Measurements from ENCODE around the gene CDH13.
"Not testable (repeated sequence)": the region's sequence is repeated elsewhere in the genome, so short reads cannot be mapped to it uniquely, and the experiment has no call there.

The CDH13 gene

GRCh38 chr16:82899731-82900450, 273.1 kb downstream of the CDH13 start:
- Mint-ChIP-seq H3K27ac (no peak overlapping the region), H3K4me1 (ENCODE audit: low read depth) (no peaks in the 10 kb centered on the region), H3K9me3 (no peaks in the 10 kb centered on the region), H3K36me3 (ENCODE audit: low read depth) (no peaks in the 10 kb centered on the region), H3K27me3 (ENCODE audit: low read depth) (no peaks in the 10 kb centered on the region), H3K4me3 (no peak overlapping the region)

- Mint-ChIP-seq H3K27ac (no peak overlapping the region), H3K36me3 (ENCODE audit: low read depth) (no peaks in the 10 kb centered on the region), H3K4me3 (no peak overlapping the region)
Observed at GRCh38 chr16:82900559-82900958, 273.8 kb downstream of the CDH13 start.

GRCh38 chr16:82911925-82912324, 285.2 kb downstream of the CDH13 start:
- Mint-ChIP-seq H3K36me3 (ENCODE audit: low read depth) (no peaks in the 10 kb centered on the region), H3K27me3 (ENCODE audit: low read depth) (peaks cover 9% of the 10 kb centered on the region), H3K4me3 (no peak overlapping the region), H3K4me1 (ENCODE audit: low read depth) (no peaks in the 10 kb centered on the region), H3K9me3 (peaks cover 17% of the 10 kb centered on the region), H3K27ac (no peak overlapping the region)

More at GRCh38 chr16:82900559-82900958, 273.8 kb downstream of the CDH13 start:
- Mint-ChIP-seq H3K27me3 (ENCODE audit: low read depth) (no peaks in the 10 kb centered on the region), H3K4me1 (ENCODE audit: low read depth) (no peaks in the 10 kb centered on the region), H3K9me3 (no peaks in the 10 kb centered on the region)

GRCh38 chr16:82915139-82915824, 288.5 kb downstream of the CDH13 start:
- H3K4me3 Mint-ChIP-seq, result no peak overlapping the region
- no peak overlapping the region for H3K27ac Mint-ChIP-seq
- no peaks in the 10 kb centered on the region for H3K4me1 Mint-ChIP-seq (ENCODE audit: low read depth)
- no peaks in the 10 kb centered on the region for H3K36me3 Mint-ChIP-seq (ENCODE audit: low read depth)
- H3K9me3 Mint-ChIP-seq, result peaks cover 13% of the 10 kb centered on the region
- H3K27me3 Mint-ChIP-seq (ENCODE audit: low read depth), result peaks cover 15% of the 10 kb centered on the region

GRCh38 chr16:82917886-82918595, 291.3 kb downstream of the CDH13 start:
- no peak overlapping the region for H3K27ac Mint-ChIP-seq
- H3K9me3 Mint-ChIP-seq, result peaks cover 15% of the 10 kb centered on the region
- H3K36me3 Mint-ChIP-seq (ENCODE audit: low read depth), result no peaks in the 10 kb centered on the region

GRCh38 chr16:82924075-82924854, 297.5 kb downstream of the CDH13 start:
- Mint-ChIP-seq H3K27ac (no peak overlapping the region), H3K9me3 (peaks cover 11% of the 10 kb centered on the region), H3K36me3 (ENCODE audit: low read depth) (no peaks in the 10 kb centered on the region), H3K27me3 (ENCODE audit: low read depth) (peaks cover 8% of the 10 kb centered on the region), H3K4me3 (no peak overlapping the region), H3K4me1 (ENCODE audit: low read depth) (peaks cover 20% of the 10 kb centered on the region)

More at GRCh38 chr16:82917886-82918595, 291.3 kb downstream of the CDH13 start:
- no peak overlapping the region for H3K4me3 Mint-ChIP-seq
- H3K4me1 Mint-ChIP-seq (ENCODE audit: low read depth), result no peaks in the 10 kb centered on the region
- H3K27me3 Mint-ChIP-seq (ENCODE audit: low read depth), result peaks cover 17% of the 10 kb centered on the region

GRCh38 chr16:82926500-82926899, 299.7 kb downstream of the CDH13 start:
- Mint-ChIP-seq H3K27me3 (ENCODE audit: low read depth) (peaks cover 8% of the 10 kb centered on the region), H3K9me3 (peaks cover 11% of the 10 kb centered on the region), H3K27ac (no peak overlapping the region), H3K4me1 (ENCODE audit: low read depth) (peaks cover 20% of the 10 kb centered on the region), H3K36me3 (ENCODE audit: low read depth) (no peaks in the 10 kb centered on the region), H3K4me3 (no peak overlapping the region)

- not testable (repeated sequence) for H3K4me3 Mint-ChIP-seq; H3K36me3 Mint-ChIP-seq (ENCODE audit: low read depth); H3K27me3 Mint-ChIP-seq (ENCODE audit: low read depth); H3K4me1 Mint-ChIP-seq (ENCODE audit: low read depth); H3K27ac Mint-ChIP-seq
- H3K9me3 Mint-ChIP-seq, result peaks cover 22% of the 10 kb centered on the region
Observed at GRCh38 chr16:82933933-82934332, 307.2 kb downstream of the CDH13 start.

- Mint-ChIP-seq H3K36me3 (ENCODE audit: low read depth) (peaks cover 2% of the 10 kb centered on the region), H3K27me3 (ENCODE audit: low read depth) (no peaks in the 10 kb centered on the region), H3K4me1 (ENCODE audit: low read depth) (no peaks in the 10 kb centered on the region), H3K27ac (no peak overlapping the region), H3K9me3 (peaks cover 22% of the 10 kb centered on the region), H3K4me3 (no peak overlapping the region)
Observed at GRCh38 chr16:82935766-82936165, 309.0 kb downstream of the CDH13 start.

- H3K9me3 Mint-ChIP-seq, result peaks cover 32% of the 10 kb centered on the region
- H3K4me1 Mint-ChIP-seq (ENCODE audit: low read depth), result no peaks in the 10 kb centered on the region
- peaks cover 9% of the 10 kb centered on the region for H3K27me3 Mint-ChIP-seq (ENCODE audit: low read depth)
- H3K36me3 Mint-ChIP-seq (ENCODE audit: low read depth), result peaks cover 2% of the 10 kb centered on the region
- H3K4me3 Mint-ChIP-seq, result no peak overlapping the region
- no peak overlapping the region for H3K27ac Mint-ChIP-seq
Observed at GRCh38 chr16:82936941-82937551, 310.3 kb downstream of the CDH13 start.

GRCh38 chr16:82937926-82938520, 311.3 kb downstream of the CDH13 start:
- Mint-ChIP-seq H3K36me3 (ENCODE audit: low read depth) (peaks cover 2% of the 10 kb centered on the region), H3K27me3 (ENCODE audit: low read depth) (peaks cover 14% of the 10 kb centered on the region), H3K9me3 (peaks cover 31% of the 10 kb centered on the region), H3K4me1 (ENCODE audit: low read depth) (no peaks in the 10 kb centered on the region), H3K27ac (no peak overlapping the region), H3K4me3 (no peak overlapping the region)

- Mint-ChIP-seq H3K27me3 (ENCODE audit: low read depth) (peaks cover 14% of the 10 kb centered on the region), H3K27ac (no peak overlapping the region), H3K4me3 (no peak overlapping the region), H3K36me3 (ENCODE audit: low read depth) (no peaks in the 10 kb centered on the region), H3K9me3 (peaks cover 35% of the 10 kb centered on the region), H3K4me1 (ENCODE audit: low read depth) (peaks cover 7% of the 10 kb centered on the region)
Observed at GRCh38 chr16:82943371-82943770, 316.6 kb downstream of the CDH13 start.

- Mint-ChIP-seq H3K27ac (no peak overlapping the region), H3K4me1 (ENCODE audit: low read depth) (peaks cover 7% of the 10 kb centered on the region)
Observed at GRCh38 chr16:82945420-82946101, 318.8 kb downstream of the CDH13 start.

More at GRCh38 chr16:82945420-82946101, 318.8 kb downstream of the CDH13 start:
- no peaks in the 10 kb centered on the region for H3K36me3 Mint-ChIP-seq (ENCODE audit: low read depth)
- peaks cover 14% of the 10 kb centered on the region for H3K27me3 Mint-ChIP-seq (ENCODE audit: low read depth)
- peaks cover 35% of the 10 kb centered on the region for H3K9me3 Mint-ChIP-seq
- no peak overlapping the region for H3K4me3 Mint-ChIP-seq
